Measurements from ENCODE around the gene TEKT1. TPM values are rescaled to one million over a fixed set of nuclear protein-coding genes. Genes with fewer than 3 reads are reported as not detected.
"Not testable (repeated sequence)": the region's sequence is repeated elsewhere in the genome, so short reads cannot be mapped to it uniquely, and the experiment has no call there.

The TEKT1 gene
- total and polyA plus RNA-seq, 9 of the 15 experiments (the other 6 are each of a cell fraction or from before 2014, with no cell fraction given): 0.06 TPM; not detected in 8

GRCh38 chr17:6816368-6816767 is 15.2 kb downstream of the TEKT1 start:
- intact Hi-C loops (cut with micrococcal nuclease); H4K20me1 ChIP-seq (replicated peaks; ENCODE audit: control insufficient read depth, insufficient read depth, low read length); H3K79me2 ChIP-seq (ENCODE audit: control insufficient read depth, insufficient read depth, low read length); FAIRE-seq; BruUV-seq (replicated peaks); ATAC-seq; CTCF ChIA-PET (ENCODE audit: low intra/inter-chr PET ratio); H3K27ac ChIP-seq (ENCODE audit: extremely low read depth, low read depth, low read length); H2AFZ ChIP-seq (ENCODE audit: low read depth, low read length); POLR2A ChIA-PET; H3K9me3 ChIP-seq (replicated peaks; ENCODE audit: control insufficient read depth, insufficient read depth, low read depth, low read length); H3K4me3 ChIP-seq; H3K36me3 ChIP-seq (ENCODE audit: control insufficient read depth, insufficient read depth, low read length); in situ Hi-C loops (cut with MboI); H3K4me2 ChIP-seq (ENCODE audit: insufficient read depth, low read length); H3K4me1 ChIP-seq (replicated peaks in 1 of 2; ENCODE audit: control insufficient read depth in 2 of 2, insufficient read depth in 2 of 2, low read length in 2 of 2); H3K9ac ChIP-seq (ENCODE audit: insufficient read depth in 1 of 2, low read depth in 2 of 2, low read length in 2 of 2); DNase-seq (ENCODE audit: extremely low read depth in 1 of 4, low spot score in 3 of 4); H3K9me1 ChIP-seq (ENCODE audit: control insufficient read depth, insufficient read depth, low read length): not testable (repeated sequence)
- H3K27me3 ChIP-seq (ENCODE audit: control insufficient read depth in 2 of 2, insufficient read depth in 2 of 2, low read length in 2 of 2): peaks cover 0 to 21% of the 10 kb centered on the region in 2 experiments; a peak in 3 of 5 replicates
- WGBS (ENCODE audit: insufficient coverage, low coverage, missing lambda C conversion rate): 14% methylated on average over 3 of the region's 3 CpGs
- peak; percentile 34 for TF ChIP-seq ZNF146 (CRISPR knock-in tag; IDR thresholded peaks at IDR 0.05; ENCODE audit: unreplicated experiment)

DNA sequence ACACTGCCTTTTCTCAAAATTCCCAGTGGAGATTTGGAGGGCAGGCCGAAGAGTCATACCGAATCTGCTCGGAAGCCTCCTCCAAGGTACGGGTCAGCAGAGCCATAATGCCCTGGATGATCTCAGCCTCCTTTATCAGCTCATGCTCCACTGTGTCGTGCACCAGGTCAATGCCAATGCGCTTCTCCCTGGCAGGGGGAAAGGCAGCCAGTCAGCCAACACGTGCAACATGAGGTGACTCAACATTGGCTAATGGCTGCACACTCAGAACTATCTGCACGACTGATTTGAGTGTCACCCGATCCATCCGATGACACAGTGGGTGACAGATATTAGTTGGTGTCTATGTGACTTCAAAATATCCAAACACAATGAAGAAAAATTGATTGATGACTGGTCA is 15.8 kb downstream of the TEKT1 start:
- in situ Hi-C loops (cut with MboI) (no loop called here), intact Hi-C loops (cut with micrococcal nuclease) (no loop called here)
- Histone ChIP-seq H2AFZ (ENCODE audit: low read depth, low read length) (no peak overlapping the region), H3K9me3 (replicated peaks; ENCODE audit: control insufficient read depth, insufficient read depth, low read depth, low read length) (no peaks in the 10 kb centered on the region), H3K4me3 (no peak overlapping the region), H3K4me1 (replicated peaks in 1 of 2; ENCODE audit: control insufficient read depth in 2 of 2, insufficient read depth in 2 of 2, low read length in 2 of 2) (no peaks in the 10 kb centered on the region; a peak in 1 of 5 replicates), H3K9ac (ENCODE audit: insufficient read depth in 1 of 2, low read depth in 2 of 2, low read length in 2 of 2) (no peak overlapping the region), H3K79me2 (ENCODE audit: control insufficient read depth, insufficient read depth, low read length) (no peaks in the 10 kb centered on the region), H3K9me1 (ENCODE audit: control insufficient read depth, insufficient read depth, low read length) (no peaks in the 10 kb centered on the region), H3K27ac (ENCODE audit: extremely low read depth, low read depth, low read length) (no peak overlapping the region), H3K36me3 (ENCODE audit: control insufficient read depth, insufficient read depth, low read length) (no peaks in the 10 kb centered on the region), H4K20me1 (replicated peaks; ENCODE audit: control insufficient read depth, insufficient read depth, low read length) (no peaks in the 10 kb centered on the region), H3K4me2 (ENCODE audit: insufficient read depth, low read length) (no peak overlapping the region), H3K27me3 (ENCODE audit: control insufficient read depth in 2 of 2, insufficient read depth in 2 of 2, low read length in 2 of 2) (peaks cover 0 to 22% of the 10 kb centered on the region in 2 experiments; a peak in 3 of 5 replicates)
- ChIA-PET POLR2A (no interaction called here), CTCF (ENCODE audit: low intra/inter-chr PET ratio) (no interaction called here)
- WGBS (ENCODE audit: insufficient coverage, low coverage, missing lambda C conversion rate): 16% methylated on average over 8 of the region's 10 CpGs
- ATAC-seq: no peak
- no peak for DNase-seq (ENCODE audit: extremely low read depth in 1 of 4, low spot score in 3 of 4)
- BruUV-seq (replicated peaks): no TSS peak
- TF ChIP-seq XRCC3 (IDR thresholded peaks at IDR 0.05): no peak
- no peak for TF ChIP-seq ZNF140 (CRISPR knock-in tag; IDR thresholded peaks at IDR 0.05)
- no peak for TF ChIP-seq DACH1 (IDR thresholded peaks at IDR 0.05; ENCODE audit: partially characterized antibody)
- TF ChIP-seq L3MBTL2 (IDR thresholded peaks at IDR 0.05): no peak
- no peak for TF ChIP-seq CHD2 (IDR thresholded peaks at IDR 0.05; ENCODE audit: low read depth, low read length)
- no peak for TF ChIP-seq ETS2 (tag; IDR thresholded peaks at IDR 0.05; ENCODE audit: borderline replicate concordance, poor library complexity, severe bottlenecking)
- TF ChIP-seq ZNF165 (CRISPR knock-in tag; IDR thresholded peaks at IDR 0.05; ENCODE audit: borderline replicate concordance): no peak
- no peak for TF ChIP-seq PHB (CRISPR knock-in tag; IDR thresholded peaks at IDR 0.05)
- TF ChIP-seq THAP12 (CRISPR knock-in tag; IDR thresholded peaks at IDR 0.05): no peak
- TF ChIP-seq TBP (optimal IDR thresholded peaks at IDR 0.05; ENCODE audit: low read depth, low read length): no peak
- no peak for TF ChIP-seq ZC3H11A (IDR thresholded peaks at IDR 0.05; ENCODE audit: low read depth, low read length)
- FAIRE-seq: no peak
